Natural killer cell treated with Interleukin-12 subunit alpha and Interleukin-12 subunit beta and Interleukin-15 and Interleukin-18, amount 100 ng/mL, for 72 hours (primary cell): ENCODE data around the gene NOL9. TPM values are rescaled to one million over a fixed set of nuclear protein-coding genes. Genes with fewer than 3 reads are reported as not detected.

ENCODE experiments used
- ATAC-seq, 2 donors: fragments of 150-1000 bp; cut with Tn5 transposase in 1 of 2; sonication (Bioruptor Pico), chemical (Tn5 transposase) in 1 of 2; 2 replicates each; pipeline ENCODE4 v1.10.0; 2021
- DNase-seq: peaks from one replicate; pipeline ENCODE4 v3.0.0; 2022; ENCODE audit warnings: low spot score
- H3K27ac Mint-ChIP-seq, 2 donors: 1 replicate in 1 of 2; 2 replicates in 1 of 2; pipeline ENCODE4 v1.8.0; 2022; ENCODE audit warnings: mixed read lengths in 2 of 2, mild to moderate bottlenecking in 1 of 2, moderate library complexity in 1 of 2
- H3K27me3 Mint-ChIP-seq, 2 donors: 1 replicate in 1 of 2; 2 replicates in 1 of 2; pipeline ENCODE4 v1.8.0; 2022; ENCODE audit warnings: mixed read lengths in 2 of 2
- H3K36me3 Mint-ChIP-seq: one replicate; pipeline ENCODE4 v1.8.0; 2022; ENCODE audit warnings: mixed read lengths
- H3K4me1 Mint-ChIP-seq, 2 donors: 1 replicate in 1 of 2; 2 replicates in 1 of 2; pipeline ENCODE4 v1.8.0; 2022; ENCODE audit warnings: low read depth in 2 of 2, mixed read lengths in 2 of 2, mild to moderate bottlenecking in 1 of 2
- H3K4me3 Mint-ChIP-seq: one replicate; pipeline ENCODE4 v1.8.0; 2022; ENCODE audit warnings: mixed read lengths
- H3K9me3 Mint-ChIP-seq: 2 replicates; pipeline ENCODE4 v1.8.0; 2022; ENCODE audit warnings: mixed read lengths
- total RNA-seq, 2 donors: library from RNA; stranded (reverse); gene quantifications; one replicate each; pipeline ENCODE4 v1.2.3, GENCODE V29; 2022

Gene NOL9
- total RNA-seq, 2 donors from 2014 or later: 41.6 to 80.5 TPM

- Mint-ChIP-seq H3K4me3 (no peak overlapping the region), H3K27me3 (no peaks in the 10 kb centered on the region), H3K4me1 (no peaks in the 10 kb centered on the region), H3K36me3 (no peaks in the 10 kb centered on the region), H3K9me3 (no peaks in the 10 kb centered on the region), H3K27ac (no peak overlapping the region)
- ATAC-seq: no peak
- no peak for DNase-seq
Observed at GRCh38 chr1:6511561-6512244, 42.6 kb downstream of the NOL9 start.

GRCh38 chr1:6511056-6511455 is 43.3 kb downstream of the NOL9 start:
- no peak overlapping the region for H3K4me3 Mint-ChIP-seq
- H3K4me1 Mint-ChIP-seq: no peaks in the 10 kb centered on the region
- ATAC-seq (no peak), DNase-seq (no peak)
- no peak overlapping the region for H3K27ac Mint-ChIP-seq
- no peaks in the 10 kb centered on the region for H3K9me3 Mint-ChIP-seq
- H3K36me3 Mint-ChIP-seq: no peaks in the 10 kb centered on the region
- no peaks in the 10 kb centered on the region for H3K27me3 Mint-ChIP-seq

- ATAC-seq: no peak
- Mint-ChIP-seq H3K9me3 (no peaks in the 10 kb centered on the region), H3K36me3 (no peaks in the 10 kb centered on the region), H3K27me3 (no peaks in the 10 kb centered on the region), H3K27ac (no peak overlapping the region), H3K4me1 (no peaks in the 10 kb centered on the region), H3K4me3 (no peak overlapping the region)
- DNase-seq: no peak
Observed at GRCh38 chr1:6510493-6510892, 43.8 kb downstream of the NOL9 start.

- no peaks in the 10 kb centered on the region for H3K9me3 Mint-ChIP-seq
- DNase-seq (no peak), ATAC-seq (no peak)
- H3K27ac Mint-ChIP-seq: no peak overlapping the region
- H3K36me3 Mint-ChIP-seq: no peaks in the 10 kb centered on the region
- H3K27me3 Mint-ChIP-seq: no peaks in the 10 kb centered on the region
- no peaks in the 10 kb centered on the region for H3K4me1 Mint-ChIP-seq
- no peak overlapping the region for H3K4me3 Mint-ChIP-seq
Observed at GRCh38 chr1:6509919-6510291, 44.4 kb downstream of the NOL9 start.

- DNase-seq (no peak), ATAC-seq (no peak)
- H3K27ac Mint-ChIP-seq: no peak overlapping the region
- no peaks in the 10 kb centered on the region for H3K4me1 Mint-ChIP-seq
- no peak overlapping the region for H3K4me3 Mint-ChIP-seq
- H3K27me3 Mint-ChIP-seq: no peaks in the 10 kb centered on the region
- H3K9me3 Mint-ChIP-seq: no peaks in the 10 kb centered on the region
- H3K36me3 Mint-ChIP-seq: no peaks in the 10 kb centered on the region
Observed at GRCh38 chr1:6509220-6509918, 44.9 kb downstream of the NOL9 start.

GRCh38 chr1:6508816-6509189 is 45.5 kb downstream of the NOL9 start:
- H3K4me1 Mint-ChIP-seq: no peaks in the 10 kb centered on the region
- ATAC-seq (no peak), DNase-seq (no peak)
- H3K27me3 Mint-ChIP-seq: no peaks in the 10 kb centered on the region
- no peak overlapping the region for H3K27ac Mint-ChIP-seq
- H3K9me3 Mint-ChIP-seq: no peaks in the 10 kb centered on the region
- no peak overlapping the region for H3K4me3 Mint-ChIP-seq
- H3K36me3 Mint-ChIP-seq: no peaks in the 10 kb centered on the region

GRCh38 chr1:6508154-6508815 is 46.0 kb downstream of the NOL9 start:
- ATAC-seq (no peak), DNase-seq (no peak)
- Mint-ChIP-seq H3K27me3 (no peaks in the 10 kb centered on the region), H3K4me3 (no peak overlapping the region), H3K36me3 (no peaks in the 10 kb centered on the region), H3K9me3 (no peaks in the 10 kb centered on the region), H3K4me1 (no peaks in the 10 kb centered on the region), H3K27ac (no peak overlapping the region)

GRCh38 chr1:6507461-6507911 is 46.8 kb downstream of the NOL9 start:
- H3K4me3 Mint-ChIP-seq: no peak overlapping the region
- no peaks in the 10 kb centered on the region for H3K9me3 Mint-ChIP-seq
- H3K4me1 Mint-ChIP-seq: no peaks in the 10 kb centered on the region
- no peaks in the 10 kb centered on the region for H3K36me3 Mint-ChIP-seq
- no peaks in the 10 kb centered on the region for H3K27me3 Mint-ChIP-seq
- no peak for ATAC-seq
- H3K27ac Mint-ChIP-seq: no peak overlapping the region
- DNase-seq: no peak

- no peaks in the 10 kb centered on the region for H3K36me3 Mint-ChIP-seq
- no peak overlapping the region for H3K27ac Mint-ChIP-seq
- H3K27me3 Mint-ChIP-seq: no peaks in the 10 kb centered on the region
- ATAC-seq (no peak), DNase-seq (no peak)
- no peaks in the 10 kb centered on the region for H3K4me1 Mint-ChIP-seq
- H3K4me3 Mint-ChIP-seq: no peak overlapping the region
- no peaks in the 10 kb centered on the region for H3K9me3 Mint-ChIP-seq
Observed at GRCh38 chr1:6507037-6507428, 47.3 kb downstream of the NOL9 start.

GRCh38 chr1:6506210-6507036 is 47.9 kb downstream of the NOL9 start:
- Mint-ChIP-seq H3K4me3 (no peak overlapping the region), H3K27me3 (peaks cover under 1 to 1% of the 10 kb centered on the region in 2 donors), H3K4me1 (no peaks in the 10 kb centered on the region)

GRCh38 chr1:6505367-6506209 is 48.7 kb downstream of the NOL9 start:
- no peak overlapping the region for H3K4me3 Mint-ChIP-seq
- DNase-seq (no peak), ATAC-seq (no peak)
- peaks cover 4 to 6% of the 10 kb centered on the region in 2 donors for H3K27me3 Mint-ChIP-seq
- H3K4me1 Mint-ChIP-seq: no peaks in the 10 kb centered on the region
- no peak overlapping the region for H3K27ac Mint-ChIP-seq
- no peaks in the 10 kb centered on the region for H3K36me3 Mint-ChIP-seq
- H3K9me3 Mint-ChIP-seq: no peaks in the 10 kb centered on the region

More at GRCh38 chr1:6506210-6507036, 47.9 kb downstream of the NOL9 start:
- H3K36me3 Mint-ChIP-seq: no peaks in the 10 kb centered on the region
- H3K9me3 Mint-ChIP-seq: no peaks in the 10 kb centered on the region
- DNase-seq: no peak
- no peak for ATAC-seq
- H3K27ac Mint-ChIP-seq: no peak overlapping the region

GRCh38 chr1:6504887-6505286 is 49.4 kb downstream of the NOL9 start:
- H3K36me3 Mint-ChIP-seq: no peaks in the 10 kb centered on the region
- no peaks in the 10 kb centered on the region for H3K4me1 Mint-ChIP-seq
- H3K4me3 Mint-ChIP-seq: no peak overlapping the region
- peaks cover 4 to 6% of the 10 kb centered on the region in 2 donors for H3K27me3 Mint-ChIP-seq
- H3K9me3 Mint-ChIP-seq: no peaks in the 10 kb centered on the region
- DNase-seq (no peak), ATAC-seq (no peak)
- H3K27ac Mint-ChIP-seq: no peak overlapping the region
